ENCODE measurements around the gene CD58. TPM values are rescaled to one million over a fixed set of nuclear protein-coding genes. Genes with fewer than 3 reads are reported as not detected.

Gene CD58
- total and polyA plus RNA-seq, 5 donors from 2014 or later: 39.6 to 124 (median 80.8) TPM

- Mint-ChIP-seq H3K4me3 (peak overlapping the region; percentile 39 to 100 (median 86)), H3K36me3 (no peaks in the 10 kb centered on the region), H3K27me3 (no peaks in the 10 kb centered on the region), H3K27ac (no peak overlapping the region), H3K4me1 (peaks cover 18 to 49% (median 28%) of the 10 kb centered on the region in 4 donors), H3K9me3 (peaks cover 0 to 1% (median 0%) of the 10 kb centered on the region in 7 donors)
- Histone ChIP-seq H3K4me3 (ENCODE audit: low read depth, low read length) (no peak overlapping the region), H3K4me1 (ENCODE audit: control insufficient read depth, insufficient read depth, low read length, poor library complexity, severe bottlenecking) (peaks cover 29% of the 10 kb centered on the region), H3K27me3 (ENCODE audit: control insufficient read depth, insufficient read depth, low read length) (no peaks in the 10 kb centered on the region), H3K27ac (ENCODE audit: insufficient read depth, low read length, poor library complexity, severe bottlenecking) (no peak overlapping the region), H3K36me3 (ENCODE audit: control insufficient read depth, insufficient read depth, low read length) (no peaks in the 10 kb centered on the region), H3K9me3 (ENCODE audit: control insufficient read depth in 2 of 2, low read length in 2 of 2) (no peaks in the 10 kb centered on the region)
- ATAC-seq (ENCODE audit: low read depth in 2 of 2): no peak
- no peak for DNase-seq
These were observed 2.1 kb upstream of the CD58 start for GRCh38 chr1:116572771-116573430.

DNA sequence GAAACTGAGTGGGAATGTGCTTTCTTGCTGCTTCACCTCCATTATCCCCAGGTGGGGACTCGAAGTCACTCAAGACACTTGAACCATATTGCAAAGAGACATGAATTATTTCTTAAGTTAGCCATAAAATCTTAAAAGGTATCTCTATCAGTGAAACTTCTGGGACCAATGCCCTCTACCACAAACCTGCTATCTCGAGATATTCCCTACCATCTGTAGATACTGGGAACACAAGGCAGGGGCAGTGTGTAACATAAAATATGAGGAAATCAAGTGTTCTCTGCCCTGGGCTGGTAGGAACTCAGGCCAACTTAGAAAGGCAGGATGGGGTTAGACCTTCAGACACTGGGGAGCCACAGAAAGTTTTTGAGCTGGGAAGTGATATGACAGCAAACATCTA is 1.3 kb upstream of the CD58 start:
- no peaks in the 10 kb centered on the region for H3K27me3 Mint-ChIP-seq
- H3K4me3 Mint-ChIP-seq: peak overlapping the region; percentile 95 to 100 (median 96)
- peaks cover 0 to 1% (median 0%) of the 10 kb centered on the region in 7 donors for H3K9me3 Mint-ChIP-seq
- Histone ChIP-seq H3K27ac (ENCODE audit: insufficient read depth, low read length, poor library complexity, severe bottlenecking) (no peak overlapping the region), H3K9me3 (ENCODE audit: control insufficient read depth in 2 of 2, low read length in 2 of 2) (no peaks in the 10 kb centered on the region), H3K36me3 (ENCODE audit: control insufficient read depth, insufficient read depth, low read length) (no peaks in the 10 kb centered on the region), H3K4me1 (ENCODE audit: control insufficient read depth, insufficient read depth, low read length, poor library complexity, severe bottlenecking) (peaks cover 35% of the 10 kb centered on the region), H3K4me3 (ENCODE audit: low read depth, low read length) (no peak overlapping the region), H3K27me3 (ENCODE audit: control insufficient read depth, insufficient read depth, low read length) (no peaks in the 10 kb centered on the region)
- peaks cover 21 to 53% (median 31%) of the 10 kb centered on the region in 4 donors for H3K4me1 Mint-ChIP-seq
- DNase-seq: no peak
- no peaks in the 10 kb centered on the region for H3K36me3 Mint-ChIP-seq
- ATAC-seq (ENCODE audit: low read depth in 2 of 2): no peak
- peak overlapping the region; percentile 68 to 84 (median 84) for H3K27ac Mint-ChIP-seq

GRCh38 chr1:116571215-116571919 is 541 bp upstream of the CD58 start:
- Histone ChIP-seq H3K9me3 (ENCODE audit: control insufficient read depth in 2 of 2, low read length in 2 of 2) (no peaks in the 10 kb centered on the region), H3K4me1 (ENCODE audit: control insufficient read depth, insufficient read depth, low read length, poor library complexity, severe bottlenecking) (peaks cover 41% of the 10 kb centered on the region), H3K27ac (ENCODE audit: insufficient read depth, low read length, poor library complexity, severe bottlenecking) (peak overlapping the region; percentile 93), H3K36me3 (ENCODE audit: control insufficient read depth, insufficient read depth, low read length) (no peaks in the 10 kb centered on the region), H3K27me3 (ENCODE audit: control insufficient read depth, insufficient read depth, low read length) (no peaks in the 10 kb centered on the region), H3K4me3 (ENCODE audit: low read depth, low read length) (peak overlapping the region; percentile 19)
- Mint-ChIP-seq H3K36me3 (no peaks in the 10 kb centered on the region), H3K4me3 (peak overlapping the region; percentile 95 to 100 (median 96)), H3K9me3 (peaks cover 0 to 1% (median 0%) of the 10 kb centered on the region in 7 donors), H3K27ac (peak overlapping the region; percentile 69 to 84 (median 84)), H3K27me3 (no peaks in the 10 kb centered on the region), H3K4me1 (peaks cover 23 to 60% (median 34%) of the 10 kb centered on the region in 4 donors)
- no peak for ATAC-seq (ENCODE audit: low read depth in 2 of 2)
- DNase-seq: no peak

DNA sequence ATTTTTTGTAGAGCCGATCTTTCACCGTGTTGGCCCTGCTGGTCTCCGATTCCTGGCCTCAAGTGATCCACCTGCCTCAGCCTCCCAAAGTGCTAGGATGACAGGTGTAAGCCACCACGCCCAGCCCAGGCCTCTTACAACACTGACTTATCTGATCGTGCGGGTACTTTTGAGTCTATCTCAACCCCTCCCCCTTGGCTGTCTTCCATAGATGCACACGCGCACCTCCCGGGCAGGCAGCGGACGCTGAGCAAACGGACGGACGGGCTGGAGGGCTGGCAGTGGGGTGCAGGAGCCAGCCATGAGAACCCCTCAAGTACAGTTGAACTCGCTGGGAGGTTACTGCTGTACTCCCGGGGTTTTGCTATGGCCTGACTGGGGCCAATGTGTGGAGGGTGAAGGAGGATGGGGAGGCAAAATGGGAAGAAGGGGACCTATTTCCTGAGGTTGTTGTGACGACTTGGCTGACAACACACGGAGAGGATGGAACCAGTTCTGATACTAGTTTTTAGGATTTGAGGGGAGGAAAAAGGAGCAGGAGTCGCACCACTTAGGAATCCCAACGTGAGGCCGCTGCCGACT is 959 bp downstream of the CD58 start:
- peak overlapping the region; percentile 95 to 100 (median 96) for H3K4me3 Mint-ChIP-seq
- H3K4me1 Mint-ChIP-seq: peaks cover 28 to 74% (median 44%) of the 10 kb centered on the region in 4 donors
- H3K36me3 Mint-ChIP-seq: peaks cover 5% of the 10 kb centered on the region
- H3K4me3 ChIP-seq (ENCODE audit: low read depth, low read length): peak overlapping the region; percentile 98
- ATAC-seq (ENCODE audit: low read depth in 2 of 2): peak; percentile 9 to 11
- peak; percentile 43 to 62 (median 50) for DNase-seq
- no peaks in the 10 kb centered on the region for H3K36me3 ChIP-seq (ENCODE audit: control insufficient read depth, insufficient read depth, low read length)
- H3K9me3 ChIP-seq (ENCODE audit: control insufficient read depth in 2 of 2, low read length in 2 of 2): no peaks in the 10 kb centered on the region
- H3K9me3 Mint-ChIP-seq: peaks cover 0 to 2% (median 0%) of the 10 kb centered on the region in 7 donors
- H3K27me3 ChIP-seq (ENCODE audit: control insufficient read depth, insufficient read depth, low read length): no peaks in the 10 kb centered on the region
- peaks cover 43% of the 10 kb centered on the region for H3K4me1 ChIP-seq (ENCODE audit: control insufficient read depth, insufficient read depth, low read length, poor library complexity, severe bottlenecking)
- peak overlapping the region; percentile 91 to 95 (median 95) for H3K27ac Mint-ChIP-seq
- H3K27ac ChIP-seq (ENCODE audit: insufficient read depth, low read length, poor library complexity, severe bottlenecking): peak overlapping the region; percentile 93
- no peaks in the 10 kb centered on the region for H3K27me3 Mint-ChIP-seq

- H3K4me3 ChIP-seq (ENCODE audit: low read depth, low read length): peak overlapping the region; percentile 98
- Mint-ChIP-seq H3K4me1 (peaks cover 28 to 74% (median 46%) of the 10 kb centered on the region in 4 donors), H3K4me3 (peak overlapping the region; percentile 95 to 100 (median 96)), H3K9me3 (peaks cover 0 to 3% (median 0%) of the 10 kb centered on the region in 7 donors), H3K36me3 (peaks cover 9% of the 10 kb centered on the region), H3K27ac (peak overlapping the region; percentile 77 to 95 (median 95)), H3K27me3 (no peaks in the 10 kb centered on the region)
- H3K9me3 ChIP-seq (ENCODE audit: control insufficient read depth in 2 of 2, low read length in 2 of 2): no peaks in the 10 kb centered on the region
- ATAC-seq (ENCODE audit: low read depth in 2 of 2): no peak
- H3K27me3 ChIP-seq (ENCODE audit: control insufficient read depth, insufficient read depth, low read length): no peaks in the 10 kb centered on the region
- H3K27ac ChIP-seq (ENCODE audit: insufficient read depth, low read length, poor library complexity, severe bottlenecking): peak overlapping the region; percentile 93
- DNase-seq: no peak
- no peaks in the 10 kb centered on the region for H3K36me3 ChIP-seq (ENCODE audit: control insufficient read depth, insufficient read depth, low read length)
- H3K4me1 ChIP-seq (ENCODE audit: control insufficient read depth, insufficient read depth, low read length, poor library complexity, severe bottlenecking): peaks cover 43% of the 10 kb centered on the region
These were observed 1.5 kb downstream of the CD58 start for GRCh38 chr1:116569381-116569670.

DNA sequence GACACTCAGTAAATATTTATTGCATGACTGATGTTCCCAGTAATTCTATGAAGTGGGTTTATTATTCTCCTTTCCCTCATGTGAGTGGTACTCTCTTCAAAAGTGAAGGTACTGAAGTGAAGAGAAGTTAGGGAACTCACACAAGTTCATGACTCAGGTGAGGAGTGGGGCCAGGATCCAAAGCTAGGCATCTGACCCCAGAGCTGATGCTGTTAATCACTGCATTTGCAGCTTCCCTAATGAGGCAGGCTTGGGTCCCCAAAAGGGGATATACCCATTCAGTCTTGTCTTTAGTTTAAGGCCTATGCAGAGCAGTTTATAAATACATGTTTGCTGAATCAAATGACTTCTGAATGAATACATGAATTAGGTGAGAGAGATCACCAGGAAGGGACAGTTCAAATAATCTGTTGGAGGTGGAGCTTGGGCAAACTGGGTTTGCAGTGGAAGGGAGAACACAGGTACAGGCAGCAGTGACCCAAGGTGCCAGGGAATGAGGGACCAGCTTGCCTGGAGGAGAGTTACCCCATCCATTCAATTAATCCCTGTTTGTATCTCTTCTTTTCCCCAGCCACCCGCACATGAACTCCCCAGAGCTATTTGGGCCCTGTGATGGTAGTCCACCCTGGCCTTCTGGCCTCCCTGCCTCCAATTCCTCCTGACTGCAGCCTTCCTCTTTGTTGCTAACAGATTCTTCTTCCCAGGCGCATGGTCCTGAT is 2.0 kb downstream of the CD58 start:
- H3K4me3 Mint-ChIP-seq: peak overlapping the region; percentile 95 to 100 (median 96)
- Histone ChIP-seq H3K9me3 (ENCODE audit: control insufficient read depth in 2 of 2, low read length in 2 of 2) (peaks cover 0 to 2% of the 10 kb centered on the region in 2 experiments), H3K36me3 (ENCODE audit: control insufficient read depth, insufficient read depth, low read length) (no peaks in the 10 kb centered on the region), H3K4me1 (ENCODE audit: control insufficient read depth, insufficient read depth, low read length, poor library complexity, severe bottlenecking) (peaks cover 43% of the 10 kb centered on the region), H3K27ac (ENCODE audit: insufficient read depth, low read length, poor library complexity, severe bottlenecking) (peak overlapping the region; percentile 93), H3K4me3 (ENCODE audit: low read depth, low read length) (peak overlapping the region; percentile 98), H3K27me3 (ENCODE audit: control insufficient read depth, insufficient read depth, low read length) (no peaks in the 10 kb centered on the region)
- H3K36me3 Mint-ChIP-seq: peaks cover 12% of the 10 kb centered on the region
- H3K9me3 Mint-ChIP-seq: peaks cover 0 to 6% (median 0%) of the 10 kb centered on the region in 7 donors
- H3K4me1 Mint-ChIP-seq: peaks cover 28 to 76% (median 50%) of the 10 kb centered on the region in 4 donors
- H3K27me3 Mint-ChIP-seq: no peaks in the 10 kb centered on the region
- peak overlapping the region; percentile 77 to 95 (median 95) for H3K27ac Mint-ChIP-seq
- ATAC-seq (ENCODE audit: low read depth in 2 of 2) (no peak), DNase-seq (no peak)

All from CD4-positive, CD25-positive, alpha-beta regulatory T cell (primary cell).